H1 (cell line): ENCODE data around the gene POLR3A. TPM values are rescaled to one million over a fixed set of nuclear protein-coding genes. Genes with fewer than 3 reads are reported as not detected.

ENCODE experiments used
- CTCF ChIA-PET: fragments of 300-600 bp; sonication (Branson Sonifier 250); formaldehyde crosslinking; loops from one replicate; lab custom pipeline; 2021; ENCODE audit not compliant: partially characterized antibody; lab: Charles Lee
- POLR2A ChIA-PET: fragments of 300-600 bp; sonication (Branson Sonifier 250); formaldehyde crosslinking; loops from one replicate; lab custom pipeline; 2021; ENCODE audit warnings: inconsistent platforms; ENCODE audit not compliant: partially characterized antibody; lab: Charles Lee
- DNase-seq, 2 experiments: peaks; one replicate each; pipeline versions ENCODE4 v3.0.0 to v3.0.0-alpha.2; 2010 to 2022; ENCODE audit warnings: low spot score in 2 of 2, low read depth in 1 of 2, mixed read lengths in 1 of 2
- FAIRE-seq: peaks from 2 replicates; lab custom pipeline; 2011; peaks lifted over from hg19 to GRCh38; lab: Jason Lieb, UNC
- H2AFZ ChIP-seq: 2 replicates; pipeline ENCODE4 v1.8.1; 2012; ENCODE audit warnings: low read length, inconsistent platforms
- H2AK5ac ChIP-seq: 2 replicates; pipeline ENCODE4 v1.6.1; 2013; ENCODE audit warnings: low read depth, low read length
- H2BK120ac ChIP-seq: replicated peaks from 2 replicates; pipeline ENCODE3; 2013; ENCODE audit warnings: low read depth, low read length, inconsistent platforms
- H2BK12ac ChIP-seq: 2 replicates; pipeline ENCODE4 v1.6.1; 2013; ENCODE audit warnings: low read depth, low read length
- H2BK15ac ChIP-seq: 2 replicates; pipeline ENCODE4 v1.6.1; 2013; ENCODE audit warnings: low read length
- H2BK20ac ChIP-seq: 2 replicates; pipeline ENCODE4 v1.6.1; 2013; ENCODE audit warnings: low read length
- H2BK5ac ChIP-seq: 2 replicates; pipeline ENCODE4 v1.6.1; 2013; ENCODE audit warnings: low read depth, low read length
- H3K14ac ChIP-seq: 2 replicates; pipeline ENCODE4 v1.6.1; 2013; ENCODE audit warnings: inconsistent platforms; ENCODE audit not compliant: insufficient read length
- H3K18ac ChIP-seq: 2 replicates; pipeline ENCODE4 v1.6.1; 2013; ENCODE audit warnings: low read length; ENCODE audit errors: extremely low read depth
- H3K23ac ChIP-seq: 2 replicates; pipeline ENCODE4 v1.6.1; 2013; ENCODE audit warnings: inconsistent platforms; ENCODE audit not compliant: insufficient read length
- H3K23me2 ChIP-seq: 2 replicates; pipeline ENCODE4 v1.6.1; 2013; ENCODE audit warnings: low read depth, low read length
- H3K27ac ChIP-seq: 2 replicates; pipeline ENCODE4 v1.6.1; 2011; ENCODE audit warnings: low read depth, low read length, inconsistent platforms
- H3K27me3 ChIP-seq, 4 experiments: replicated peaks in 1 of 4; 1 replicate in 1 of 4; 2 replicates in 3 of 4; pipeline versions ENCODE4 v1.6.1 to v1.8.1; 2011 to 2013; ENCODE audit warnings: low read length in 3 of 4, mild to moderate bottlenecking in 3 of 4, inconsistent platforms in 2 of 4, mixed read lengths in 2 of 4, moderate library complexity in 1 of 4; ENCODE audit not compliant: control insufficient read depth in 3 of 4, insufficient read depth in 3 of 4; ENCODE audit errors: extremely low read depth in 1 of 4
- H3K36me3 ChIP-seq, 4 experiments: 2 replicates each; pipeline versions ENCODE4 v1.6.1 to v1.8.1; 2011 to 2013; ENCODE audit warnings: mild to moderate bottlenecking in 4 of 4, low read length in 3 of 4, moderate library complexity in 2 of 4, control low read depth in 1 of 4, inconsistent platforms in 1 of 4; ENCODE audit not compliant: insufficient read depth in 4 of 4, control insufficient read depth in 2 of 4
- H3K4ac ChIP-seq: replicated peaks from 2 replicates; pipeline ENCODE3; 2013; ENCODE audit warnings: low read length, low read depth, mixed read lengths, inconsistent platforms; ENCODE audit not compliant: insufficient read length
- H3K4me1 ChIP-seq, 4 experiments: replicated peaks in 1 of 4; 1 replicate in 1 of 4; 2 replicates in 3 of 4; pipeline versions ENCODE4 v1.6.1 to v1.8.1; 2011 to 2013; ENCODE audit warnings: low read length in 3 of 4, inconsistent platforms in 2 of 4, mixed read lengths in 1 of 4; ENCODE audit not compliant: insufficient read depth in 4 of 4, control insufficient read depth in 3 of 4
- H3K4me2 ChIP-seq, 2 experiments: 2 replicates each; pipeline versions ENCODE4 v1.6.1 to v1.8.1; 2011 to 2013; ENCODE audit warnings: low read depth in 2 of 2, low read length in 2 of 2, control low read depth in 1 of 2, inconsistent platforms in 1 of 2, mild to moderate bottlenecking in 1 of 2; ENCODE audit not compliant: insufficient read depth in 1 of 2
- H3K4me3 ChIP-seq, 4 experiments: fragments of 200-600, 300-600 bp in 1 of 4; sonication (generic), shearing (Covaris generic), sonication (Bioruptor Twin) in 1 of 4; 2 replicates each; pipeline versions ENCODE4 v1.5.1 to v1.8.1; 2011 to 2016; ENCODE audit warnings: low read length in 4 of 4, low read depth in 3 of 4, control low read depth in 2 of 4, inconsistent platforms in 2 of 4, mild to moderate bottlenecking in 2 of 4, mixed read lengths in 1 of 4, moderate library complexity in 1 of 4; ENCODE audit not compliant: insufficient read depth in 2 of 4; ENCODE audit errors: extremely low read depth in 1 of 4
- H3K56ac ChIP-seq: replicated peaks from 2 replicates; pipeline ENCODE3; 2013; ENCODE audit warnings: low read depth, mild to moderate bottlenecking, mixed read lengths, low read length, inconsistent platforms; ENCODE audit not compliant: insufficient read length
- H3K79me1 ChIP-seq: 2 replicates; pipeline ENCODE4 v1.6.1; 2013; ENCODE audit warnings: low read depth, low read length, control low read depth
- H3K79me2 ChIP-seq, 2 experiments: 2 replicates each; pipeline versions ENCODE4 v1.6.1 to v1.8.1; 2012 to 2013; ENCODE audit warnings: low read length in 2 of 2, mild to moderate bottlenecking in 2 of 2, inconsistent platforms in 1 of 2; ENCODE audit not compliant: insufficient read depth in 2 of 2, control insufficient read depth in 1 of 2
- H3K9ac ChIP-seq, 4 experiments: replicated peaks in 1 of 4; 1 replicate in 1 of 4; 2 replicates in 3 of 4; pipeline versions ENCODE4 v1.6.1 to v1.8.1; 2011 to 2013; ENCODE audit warnings: low read depth in 3 of 4, low read length in 3 of 4, control low read depth in 2 of 4, mild to moderate bottlenecking in 2 of 4, moderate library complexity in 2 of 4, inconsistent platforms in 1 of 4; ENCODE audit errors: extremely low read depth in 1 of 4
- H3K9me3 ChIP-seq, 2 experiments: 2 replicates each; pipeline versions ENCODE4 v1.6.1 to v1.8.1; 2012 to 2013; ENCODE audit warnings: mild to moderate bottlenecking in 2 of 2, moderate library complexity in 2 of 2, control low read depth in 1 of 2, inconsistent platforms in 1 of 2, low read depth in 1 of 2, low read length in 1 of 2, mixed read lengths in 1 of 2; ENCODE audit not compliant: insufficient read depth in 2 of 2
- H4K20me1 ChIP-seq, 2 experiments: replicated peaks in 1 of 2; 2 replicates each; pipeline versions ENCODE3 to v1.8.1; 2011 to 2013; ENCODE audit warnings: inconsistent platforms in 2 of 2, low read length in 2 of 2, mild to moderate bottlenecking in 1 of 2; ENCODE audit not compliant: insufficient read depth in 2 of 2, control insufficient read depth in 1 of 2
- H4K5ac ChIP-seq: 2 replicates; pipeline ENCODE4 v1.6.1; 2013; ENCODE audit warnings: low read length, low read depth, mixed read lengths, inconsistent platforms; ENCODE audit not compliant: insufficient read length
- H4K8ac ChIP-seq: 2 replicates; pipeline ENCODE4 v1.8.0; 2013; ENCODE audit warnings: mild to moderate bottlenecking, moderate library complexity, low read length, inconsistent platforms; ENCODE audit not compliant: insufficient read depth; ENCODE audit errors: extremely low read depth
- H4K91ac ChIP-seq: replicated peaks from 2 replicates; pipeline ENCODE3; 2013; ENCODE audit warnings: low read length, mixed read lengths, inconsistent platforms; ENCODE audit not compliant: insufficient read length
- CTCF ChIP-seq, 3 experiments: IDR thresholded peaks; 1 replicate in 2 of 3; 2 replicates in 1 of 3; pipeline versions ENCODE4 v1.5.1 to v1.6.1; 2011; ENCODE audit warnings: low read length in 3 of 3, mild to moderate bottlenecking in 3 of 3, inconsistent platforms in 2 of 3, low read depth in 1 of 3, moderate library complexity in 1 of 3; ENCODE audit not compliant: insufficient read depth in 1 of 3; ENCODE audit errors: control extremely low read depth in 1 of 3
- E2F6 ChIP-seq: IDR thresholded peaks from 2 replicates; pipeline ENCODE4 v1.6.1; 2012; ENCODE audit warnings: inconsistent platforms
- RBBP5 ChIP-seq: IDR thresholded peaks from 2 replicates; pipeline ENCODE4 v1.7.1; 2012; ENCODE audit warnings: low read depth, mild to moderate bottlenecking, inconsistent platforms, low read length, moderate library complexity, borderline replicate concordance
- RFX5 ChIP-seq: IDR thresholded peaks from 2 replicates; pipeline ENCODE4 v1.6.1; 2011; ENCODE audit warnings: low read depth, low read length, improper control_type of control experiment, borderline replicate concordance
- WGBS, 2 experiments: shearing (Covaris generic) in 1 of 2; methylation state at CpG; one replicate each; pipeline versions ENCODE4 v1.1.6 to v1.1.7; 2013 to 2015; ENCODE audit warnings: low lambda C conversion rate in 2 of 2, mixed read lengths in 2 of 2, inconsistent platforms in 1 of 2, low coverage in 1 of 2, missing lambda C conversion rate in 1 of 2; ENCODE audit not compliant: insufficient replicate concordance in 2 of 2, insufficient coverage in 1 of 2, insufficient read length in 1 of 2; ENCODE audit errors: extremely low coverage in 1 of 2, missing lambda C conversion rate in 1 of 2; 5-methylcytosine and 5-hydroxymethylcytosine counted together
- polyA plus RNA-seq, 7 experiments: library from polyadenylated mRNA; depleted of rRNA in 3 of 7; stranded (reverse) in 5 of 7; unstranded in 2 of 7; fragments of >200 nt in 5 of 7; fragments of 200-250 nt in 2 of 7; gene quantifications; 1 replicate in 5 of 7; 2 replicates in 1 of 7; 4 replicates in 1 of 7; pipeline versions ENCODE4 v1.2.1 to v1.2.3, GENCODE V29; 2011 to 2013; ENCODE audit warnings: missing spikeins in 2 of 7, mixed read lengths in 2 of 7
- total RNA-seq: library from RNA; stranded (reverse); fragmentation: NEBNext Ultra II Directional; extraction: Animal tissue kit (Norgen Biotek cat#: 25700); gene quantifications from 2 replicates; pipeline ENCODE4 v1.2.1, GENCODE V29; 2021

The POLR3A gene
- total and polyA plus RNA-seq, 2 of the 8 experiments (the other 6 are each of a cell fraction or from before 2014, with no cell fraction given), result 11.3 to 38.6 TPM

GRCh38 chr10:78078539-78079330, 49.4 kb upstream of the POLR3A start:
- Histone ChIP-seq H3K4me3 (no peak overlapping the region), H3K23ac (no peak overlapping the region), H4K20me1 (no peaks in the 10 kb centered on the region), H4K91ac (no peak overlapping the region), H3K4me1 (no peaks in the 10 kb centered on the region), H4K8ac (no peak overlapping the region), H3K36me3 (no peaks in the 10 kb centered on the region), H2BK12ac (no peak overlapping the region), H3K79me2 (no peaks in the 10 kb centered on the region), H2BK5ac (no peak overlapping the region), H3K9me3 (peaks cover 4 to 9% of the 10 kb centered on the region in 2 experiments; a peak in 2 of 4 replicates), H3K56ac (no peak overlapping the region), H3K4ac (no peak overlapping the region), H3K4me2 (no peak overlapping the region), H3K27ac (no peak overlapping the region), H2BK120ac (no peak overlapping the region), H2AK5ac (no peak overlapping the region), H3K23me2 (no peaks in the 10 kb centered on the region), H2BK15ac (no peak overlapping the region), H3K14ac (no peak overlapping the region), H2BK20ac (no peak overlapping the region), H2AFZ (no peak overlapping the region), H3K9ac (no peak overlapping the region), H3K27me3 (no peaks in the 10 kb centered on the region), H3K18ac (no peak overlapping the region), H3K79me1 (no peaks in the 10 kb centered on the region), H4K5ac (no peak overlapping the region)
- ChIA-PET POLR2A (interaction anchor here (1.5 kb wide), 1 partner anchor 9 kb away, joined by 4 read pairs; no protein-coding TSS in a partner anchor), CTCF (interaction anchor here (0.9 to 2.3 kb wide), 7 partner anchors 8 to 170 kb away, joined by 3 to 10 read pairs (median 3); no protein-coding TSS in a partner anchor)
- no peak for FAIRE-seq
- no peak for TF ChIP-seq RBBP5
- TF ChIP-seq RFX5, result no peak
- no peak for TF ChIP-seq CTCF (IDR thresholded peaks at IDR 0.05; ENCODE audit: control extremely low read depth in 1 of 3, insufficient read depth in 1 of 3, low read depth in 1 of 3, low read length in 3 of 3)
- TF ChIP-seq E2F6, result no peak
- no peak for DNase-seq
- WGBS, 2 experiments, result 78% methylated on average over 4 of the region's 4 CpGs; no CpG with 5 or more reads in 1 of the 2 experiments
